K562 (cell line): Measurements from ENCODE around the gene KRTAP10-11. TPM values are rescaled to one million over a fixed set of nuclear protein-coding genes. Genes with fewer than 3 reads are reported as not detected.

Experiments used
- KDM5B ChIP-seq: fragments of 200-600 bp; sonication (generic); IDR thresholded peaks from 2 replicates; pipeline ENCODE4 v1.6.1; 2012; ENCODE audit warnings: low read depth, mild to moderate bottlenecking, moderate library complexity, low read length, control low read depth, inconsistent platforms; ENCODE audit not compliant: insufficient replicate concordance
- ZNF408 ChIP-seq: fragments of 250-450 bp; sonication (Bioruptor Pico); IDR thresholded peaks from 2 replicates; pipeline ENCODE4 v1.4.0; 2020; ENCODE audit warnings: low read depth, mild to moderate bottlenecking, moderate library complexity
- polyA plus RNA-seq, 8 experiments: library from polyadenylated mRNA; depleted of rRNA in 4 of 8; stranded (reverse) in 5 of 8; unstranded in 3 of 8; fragments of >200 nt; fragmentation: Nextera tagmentation in 2 of 8; fragmentation: Illumina TruSeq in 1 of 8; extraction: Ambion mirVana in 2 of 8; extraction: Trizol in 1 of 8; gene quantifications; 2 replicates each; pipeline versions ENCODE4 v1.2.1 to v1.2.3, GENCODE V29; 2011 to 2014; ENCODE audit warnings: inconsistent platforms in 1 of 8, missing spikeins in 1 of 8
- total RNA-seq, 7 experiments: library from RNA; depleted of rRNA in 6 of 7; stranded (reverse); fragments of >200 nt in 6 of 7; fragmentation: Illumina TruSeq in 2 of 7; extraction: Trizol in 2 of 7; gene quantifications; 2 replicates each; pipeline versions ENCODE4 v1.2.1 to v1.2.3, GENCODE V29; 2011 to 2021; ENCODE audit warnings: low replicate concordance in 1 of 7
- TF ChIP-seq, protein P1 (sequence below), 2 experiments: fragments of 450-650 bp; IDR thresholded peaks; 2 replicates each; pipeline ENCODE4 v1.6.1; 2018; ENCODE audit warnings: mild to moderate bottlenecking in 2 of 2, low read depth in 1 of 2; ENCODE audit not compliant: partially characterized antibody in 2 of 2
- TF ChIP-seq, protein P2 (sequence below): fragments of 450-650 bp; IDR thresholded peaks from 2 replicates; pipeline ENCODE4 v1.6.1; 2017; ENCODE audit warnings: antibody characterized with exemption, mild to moderate bottlenecking
- TF ChIP-seq, protein P3 (sequence below): IDR thresholded peaks from 2 replicates; pipeline ENCODE4 v1.6.1; 2014; ENCODE audit warnings: antibody characterized with exemption
- TF ChIP-seq, protein P4 (sequence below): fragments of 450-650 bp; IDR thresholded peaks from 2 replicates; pipeline ENCODE4 v1.6.1; 2014; ENCODE audit warnings: low read depth, mild to moderate bottlenecking, moderate library complexity, borderline replicate concordance

The KRTAP10-11 gene
- total and polyA plus RNA-seq, 9 of the 15 experiments (the other 6 are each of a cell fraction or from before 2014, with no cell fraction given) = not detected

DNA sequence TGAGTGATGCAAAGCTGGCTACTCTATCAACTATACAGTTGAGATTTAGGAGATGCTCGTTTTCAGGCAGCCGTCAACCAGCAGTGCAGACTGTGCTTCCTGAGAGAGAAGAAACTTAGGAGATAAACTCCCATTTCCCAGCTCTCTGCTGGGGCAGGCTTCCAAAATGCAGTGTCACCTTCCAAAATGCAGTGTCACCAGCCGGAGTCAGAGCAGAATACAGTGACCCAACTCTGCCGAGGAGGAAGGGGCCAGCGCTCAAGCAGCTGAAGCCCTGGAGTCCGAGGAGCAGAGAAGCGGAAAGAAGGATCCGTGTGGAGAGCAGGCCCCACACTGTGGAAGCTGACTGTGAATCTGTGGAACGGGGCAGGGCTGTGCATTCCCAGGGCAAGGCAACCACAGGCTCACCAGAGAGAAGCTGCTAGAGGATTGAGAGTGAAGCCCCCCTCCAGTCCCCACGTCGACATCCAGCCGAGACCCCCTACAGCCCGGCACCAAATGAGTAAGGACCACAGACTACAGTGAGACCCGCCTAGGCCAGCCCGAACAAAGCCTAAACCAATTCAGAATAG lies 36.5 kb downstream of the KRTAP10-11 start (continued):
- TF ChIP-seq, protein P1, sequence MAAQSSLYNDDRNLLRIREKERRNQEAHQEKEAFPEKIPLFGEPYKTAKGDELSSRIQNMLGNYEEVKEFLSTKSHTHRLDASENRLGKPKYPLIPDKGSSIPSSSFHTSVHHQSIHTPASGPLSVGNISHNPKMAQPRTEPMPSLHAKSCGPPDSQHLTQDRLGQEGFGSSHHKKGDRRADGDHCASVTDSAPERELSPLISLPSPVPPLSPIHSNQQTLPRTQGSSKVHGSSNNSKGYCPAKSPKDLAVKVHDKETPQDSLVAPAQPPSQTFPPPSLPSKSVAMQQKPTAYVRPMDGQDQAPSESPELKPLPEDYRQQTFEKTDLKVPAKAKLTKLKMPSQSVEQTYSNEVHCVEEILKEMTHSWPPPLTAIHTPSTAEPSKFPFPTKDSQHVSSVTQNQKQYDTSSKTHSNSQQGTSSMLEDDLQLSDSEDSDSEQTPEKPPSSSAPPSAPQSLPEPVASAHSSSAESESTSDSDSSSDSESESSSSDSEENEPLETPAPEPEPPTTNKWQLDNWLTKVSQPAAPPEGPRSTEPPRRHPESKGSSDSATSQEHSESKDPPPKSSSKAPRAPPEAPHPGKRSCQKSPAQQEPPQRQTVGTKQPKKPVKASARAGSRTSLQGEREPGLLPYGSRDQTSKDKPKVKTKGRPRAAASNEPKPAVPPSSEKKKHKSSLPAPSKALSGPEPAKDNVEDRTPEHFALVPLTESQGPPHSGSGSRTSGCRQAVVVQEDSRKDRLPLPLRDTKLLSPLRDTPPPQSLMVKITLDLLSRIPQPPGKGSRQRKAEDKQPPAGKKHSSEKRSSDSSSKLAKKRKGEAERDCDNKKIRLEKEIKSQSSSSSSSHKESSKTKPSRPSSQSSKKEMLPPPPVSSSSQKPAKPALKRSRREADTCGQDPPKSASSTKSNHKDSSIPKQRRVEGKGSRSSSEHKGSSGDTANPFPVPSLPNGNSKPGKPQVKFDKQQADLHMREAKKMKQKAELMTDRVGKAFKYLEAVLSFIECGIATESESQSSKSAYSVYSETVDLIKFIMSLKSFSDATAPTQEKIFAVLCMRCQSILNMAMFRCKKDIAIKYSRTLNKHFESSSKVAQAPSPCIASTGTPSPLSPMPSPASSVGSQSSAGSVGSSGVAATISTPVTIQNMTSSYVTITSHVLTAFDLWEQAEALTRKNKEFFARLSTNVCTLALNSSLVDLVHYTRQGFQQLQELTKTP (IDR thresholded peaks at IDR 0.05; ENCODE audit: low read depth in 1 of 2, partially characterized antibody in 2 of 2) = no peak
- TF ChIP-seq ZNF408 (CRISPR knock-in tag) = no peak
- TF ChIP-seq, protein P2, sequence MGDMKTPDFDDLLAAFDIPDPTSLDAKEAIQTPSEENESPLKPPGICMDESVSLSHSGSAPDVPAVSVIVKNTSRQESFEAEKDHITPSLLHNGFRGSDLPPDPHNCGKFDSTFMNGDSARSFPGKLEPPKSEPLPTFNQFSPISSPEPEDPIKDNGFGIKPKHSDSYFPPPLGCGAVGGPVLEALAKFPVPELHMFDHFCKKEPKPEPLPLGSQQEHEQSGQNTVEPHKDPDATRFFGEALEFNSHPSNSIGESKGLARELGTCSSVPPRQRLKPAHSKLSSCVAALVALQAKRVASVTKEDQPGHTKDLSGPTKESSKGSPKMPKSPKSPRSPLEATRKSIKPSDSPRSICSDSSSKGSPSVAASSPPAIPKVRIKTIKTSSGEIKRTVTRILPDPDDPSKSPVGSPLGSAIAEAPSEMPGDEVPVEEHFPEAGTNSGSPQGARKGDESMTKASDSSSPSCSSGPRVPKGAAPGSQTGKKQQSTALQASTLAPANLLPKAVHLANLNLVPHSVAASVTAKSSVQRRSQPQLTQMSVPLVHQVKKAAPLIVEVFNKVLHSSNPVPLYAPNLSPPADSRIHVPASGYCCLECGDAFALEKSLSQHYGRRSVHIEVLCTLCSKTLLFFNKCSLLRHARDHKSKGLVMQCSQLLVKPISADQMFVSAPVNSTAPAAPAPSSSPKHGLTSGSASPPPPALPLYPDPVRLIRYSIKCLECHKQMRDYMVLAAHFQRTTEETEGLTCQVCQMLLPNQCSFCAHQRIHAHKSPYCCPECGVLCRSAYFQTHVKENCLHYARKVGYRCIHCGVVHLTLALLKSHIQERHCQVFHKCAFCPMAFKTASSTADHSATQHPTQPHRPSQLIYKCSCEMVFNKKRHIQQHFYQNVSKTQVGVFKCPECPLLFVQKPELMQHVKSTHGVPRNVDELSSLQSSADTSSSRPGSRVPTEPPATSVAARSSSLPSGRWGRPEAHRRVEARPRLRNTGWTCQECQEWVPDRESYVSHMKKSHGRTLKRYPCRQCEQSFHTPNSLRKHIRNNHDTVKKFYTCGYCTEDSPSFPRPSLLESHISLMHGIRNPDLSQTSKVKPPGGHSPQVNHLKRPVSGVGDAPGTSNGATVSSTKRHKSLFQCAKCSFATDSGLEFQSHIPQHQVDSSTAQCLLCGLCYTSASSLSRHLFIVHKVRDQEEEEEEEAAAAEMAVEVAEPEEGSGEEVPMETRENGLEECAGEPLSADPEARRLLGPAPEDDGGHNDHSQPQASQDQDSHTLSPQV = no peak
- TF ChIP-seq, protein P3, sequence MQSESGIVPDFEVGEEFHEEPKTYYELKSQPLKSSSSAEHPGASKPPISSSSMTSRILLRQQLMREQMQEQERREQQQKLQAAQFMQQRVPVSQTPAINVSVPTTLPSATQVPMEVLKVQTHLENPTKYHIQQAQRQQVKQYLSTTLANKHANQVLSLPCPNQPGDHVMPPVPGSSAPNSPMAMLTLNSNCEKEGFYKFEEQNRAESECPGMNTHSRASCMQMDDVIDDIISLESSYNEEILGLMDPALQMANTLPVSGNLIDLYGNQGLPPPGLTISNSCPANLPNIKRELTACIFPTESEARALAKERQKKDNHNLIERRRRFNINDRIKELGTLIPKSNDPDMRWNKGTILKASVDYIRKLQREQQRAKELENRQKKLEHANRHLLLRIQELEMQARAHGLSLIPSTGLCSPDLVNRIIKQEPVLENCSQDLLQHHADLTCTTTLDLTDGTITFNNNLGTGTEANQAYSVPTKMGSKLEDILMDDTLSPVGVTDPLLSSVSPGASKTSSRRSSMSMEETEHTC = no peak
- TF ChIP-seq, protein P4, sequence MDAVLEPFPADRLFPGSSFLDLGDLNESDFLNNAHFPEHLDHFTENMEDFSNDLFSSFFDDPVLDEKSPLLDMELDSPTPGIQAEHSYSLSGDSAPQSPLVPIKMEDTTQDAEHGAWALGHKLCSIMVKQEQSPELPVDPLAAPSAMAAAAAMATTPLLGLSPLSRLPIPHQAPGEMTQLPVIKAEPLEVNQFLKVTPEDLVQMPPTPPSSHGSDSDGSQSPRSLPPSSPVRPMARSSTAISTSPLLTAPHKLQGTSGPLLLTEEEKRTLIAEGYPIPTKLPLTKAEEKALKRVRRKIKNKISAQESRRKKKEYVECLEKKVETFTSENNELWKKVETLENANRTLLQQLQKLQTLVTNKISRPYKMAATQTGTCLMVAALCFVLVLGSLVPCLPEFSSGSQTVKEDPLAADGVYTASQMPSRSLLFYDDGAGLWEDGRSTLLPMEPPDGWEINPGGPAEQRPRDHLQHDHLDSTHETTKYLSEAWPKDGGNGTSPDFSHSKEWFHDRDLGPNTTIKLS = no peak
- TF ChIP-seq KDM5B = no peak
